Right lobe of liver (tissue), 4 donors: ENCODE data around the gene AHNAK.

ENCODE experiments used
- CTCF ChIP-seq, 4 donors: fragments of 200-600 bp in 3 of 4; fragments of 450-650 bp in 1 of 4; IDR thresholded peaks; one replicate each; pipeline versions ENCODE4 v1.5.1 to v1.8.0; 2016 to 2022; ENCODE audit warnings: antibody characterized with exemption in 4 of 4, mild to moderate bottlenecking in 2 of 4
- POLR2A ChIP-seq: fragments of 450-650 bp; IDR thresholded peaks from one replicate; pipeline ENCODE4 v1.6.1; 2017; ENCODE audit warnings: antibody characterized with exemption, mild to moderate bottlenecking
- donor health status: DM: no; HTN: no; CAD: no.
- donor health status: DM: no; HTN: no; CAD: no.
- donor health status: DM: no; HTN: yes; CAD: no.

- TF ChIP-seq POLR2A, result no peak
- TF ChIP-seq CTCF (IDR thresholded peaks at IDR 0.05), result no peak
Observed at GRCh38 chr11:62390237-62390636, 156.4 kb downstream of the AHNAK start.
